ENCODE data around the gene NR2F2.

NR2F2 gene

GRCh38 chr15:96362011-96362754 lies 31.7 kb downstream of the NR2F2 start:
- Histone ChIP-seq H3K9me3 (replicated peaks; ENCODE audit: insufficient read depth, low read length) (no peaks in the 10 kb centered on the region), H3F3A (ENCODE audit: insufficient read depth, low read length) (no peaks in the 10 kb centered on the region), H3K4me3 (ENCODE audit: low read length) (no peak overlapping the region), H3K36me3 (replicated peaks; ENCODE audit: insufficient read depth, low read length) (no peaks in the 10 kb centered on the region), H2AFZ (ENCODE audit: low read length) (no peak overlapping the region), H4K20me1 (ENCODE audit: insufficient read depth, low read length) (no peaks in the 10 kb centered on the region), H3K27ac (ENCODE audit: low read length) (no peak overlapping the region), H3K9me2 (replicated peaks; ENCODE audit: insufficient read depth, low read length) (no peaks in the 10 kb centered on the region), H3K27me3 (replicated peaks; ENCODE audit: insufficient read depth, low read length) (peaks cover 33% of the 10 kb centered on the region), H3K9ac (ENCODE audit: low read length) (no peak overlapping the region), H3K4me1 (ENCODE audit: low read length) (no peaks in the 10 kb centered on the region), H3K79me2 (ENCODE audit: low read length) (no peaks in the 10 kb centered on the region), H3K4me2 (ENCODE audit: low read depth, low read length) (no peak overlapping the region)
- no peak for DNase-seq
- TF ChIP-seq EZH2phosphoT487 (IDR thresholded peaks at IDR 0.05; ENCODE audit: low read length) (no peak), EZH2 (optimal IDR thresholded peaks at IDR 0.05; ENCODE audit: low read depth, low read length) (no peak)
- TF ChIP-seq, protein P1, sequence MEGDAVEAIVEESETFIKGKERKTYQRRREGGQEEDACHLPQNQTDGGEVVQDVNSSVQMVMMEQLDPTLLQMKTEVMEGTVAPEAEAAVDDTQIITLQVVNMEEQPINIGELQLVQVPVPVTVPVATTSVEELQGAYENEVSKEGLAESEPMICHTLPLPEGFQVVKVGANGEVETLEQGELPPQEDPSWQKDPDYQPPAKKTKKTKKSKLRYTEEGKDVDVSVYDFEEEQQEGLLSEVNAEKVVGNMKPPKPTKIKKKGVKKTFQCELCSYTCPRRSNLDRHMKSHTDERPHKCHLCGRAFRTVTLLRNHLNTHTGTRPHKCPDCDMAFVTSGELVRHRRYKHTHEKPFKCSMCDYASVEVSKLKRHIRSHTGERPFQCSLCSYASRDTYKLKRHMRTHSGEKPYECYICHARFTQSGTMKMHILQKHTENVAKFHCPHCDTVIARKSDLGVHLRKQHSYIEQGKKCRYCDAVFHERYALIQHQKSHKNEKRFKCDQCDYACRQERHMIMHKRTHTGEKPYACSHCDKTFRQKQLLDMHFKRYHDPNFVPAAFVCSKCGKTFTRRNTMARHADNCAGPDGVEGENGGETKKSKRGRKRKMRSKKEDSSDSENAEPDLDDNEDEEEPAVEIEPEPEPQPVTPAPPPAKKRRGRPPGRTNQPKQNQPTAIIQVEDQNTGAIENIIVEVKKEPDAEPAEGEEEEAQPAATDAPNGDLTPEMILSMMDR (IDR thresholded peaks at IDR 0.05; ENCODE audit: low read length): no peak

GRCh38 chr15:96362755-96363651 lies 32.5 kb downstream of the NR2F2 start:
- Histone ChIP-seq H3K4me3 (ENCODE audit: low read length) (no peak overlapping the region), H4K20me1 (ENCODE audit: insufficient read depth, low read length) (no peaks in the 10 kb centered on the region), H3K4me1 (ENCODE audit: low read length) (no peaks in the 10 kb centered on the region), H3K79me2 (ENCODE audit: low read length) (no peaks in the 10 kb centered on the region), H3K9me3 (replicated peaks; ENCODE audit: insufficient read depth, low read length) (no peaks in the 10 kb centered on the region), H3K9me2 (replicated peaks; ENCODE audit: insufficient read depth, low read length) (no peaks in the 10 kb centered on the region), H3K36me3 (replicated peaks; ENCODE audit: insufficient read depth, low read length) (no peaks in the 10 kb centered on the region), H3F3A (ENCODE audit: insufficient read depth, low read length) (no peaks in the 10 kb centered on the region), H3K27me3 (replicated peaks; ENCODE audit: insufficient read depth, low read length) (peaks cover 27% of the 10 kb centered on the region), H2AFZ (ENCODE audit: low read length) (no peak overlapping the region), H3K4me2 (ENCODE audit: low read depth, low read length) (no peak overlapping the region), H3K27ac (ENCODE audit: low read length) (no peak overlapping the region), H3K9ac (ENCODE audit: low read length) (no peak overlapping the region)
- DNase-seq: no peak
- no peak for TF ChIP-seq EZH2phosphoT487 (IDR thresholded peaks at IDR 0.05; ENCODE audit: low read length)
- TF ChIP-seq, protein P1 (IDR thresholded peaks at IDR 0.05; ENCODE audit: low read length): no peak
- no peak for TF ChIP-seq EZH2 (optimal IDR thresholded peaks at IDR 0.05; ENCODE audit: low read depth, low read length)

DNA sequence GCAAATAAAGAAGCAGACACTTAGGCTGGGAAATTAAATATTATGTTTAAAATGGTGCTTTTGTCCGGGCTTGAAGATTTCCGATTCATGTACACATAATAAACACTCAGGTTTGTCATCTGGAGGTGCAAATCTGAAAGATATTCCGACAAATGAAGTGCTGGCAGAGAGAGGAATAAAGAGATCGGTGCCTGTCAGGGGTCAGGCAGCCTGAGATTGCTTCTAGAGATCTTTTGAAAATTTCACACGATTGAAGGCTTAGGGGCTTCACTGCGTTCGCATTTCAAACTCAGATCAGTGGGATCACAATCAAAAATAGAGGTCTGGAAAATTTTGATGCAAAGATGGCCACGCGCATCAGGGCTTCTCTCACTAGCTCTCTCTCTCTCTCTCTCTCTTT lies 33.2 kb downstream of the NR2F2 start:
- no peaks in the 10 kb centered on the region for H3K79me2 ChIP-seq (ENCODE audit: low read length)
- no peak overlapping the region for H3K4me3 ChIP-seq (ENCODE audit: low read length)
- H3K4me1 ChIP-seq (ENCODE audit: low read length): no peaks in the 10 kb centered on the region
- H3K27ac ChIP-seq (ENCODE audit: low read length): no peak overlapping the region
- no peaks in the 10 kb centered on the region for H3K9me2 ChIP-seq (replicated peaks; ENCODE audit: insufficient read depth, low read length)
- no peak for DNase-seq
- no peak overlapping the region for H3K4me2 ChIP-seq (ENCODE audit: low read depth, low read length)
- TF ChIP-seq EZH2 (optimal IDR thresholded peaks at IDR 0.05; ENCODE audit: low read depth, low read length) (no peak), EZH2phosphoT487 (IDR thresholded peaks at IDR 0.05; ENCODE audit: low read length) (no peak)
- TF ChIP-seq, protein P1 (IDR thresholded peaks at IDR 0.05; ENCODE audit: low read length): no peak
- no peaks in the 10 kb centered on the region for H3F3A ChIP-seq (ENCODE audit: insufficient read depth, low read length)
- H3K9me3 ChIP-seq (replicated peaks; ENCODE audit: insufficient read depth, low read length): no peaks in the 10 kb centered on the region
- H4K20me1 ChIP-seq (ENCODE audit: insufficient read depth, low read length): no peaks in the 10 kb centered on the region
- no peak overlapping the region for H2AFZ ChIP-seq (ENCODE audit: low read length)
- peaks cover 20% of the 10 kb centered on the region for H3K27me3 ChIP-seq (replicated peaks; ENCODE audit: insufficient read depth, low read length)
- H3K9ac ChIP-seq (ENCODE audit: low read length): no peak overlapping the region
- no peaks in the 10 kb centered on the region for H3K36me3 ChIP-seq (replicated peaks; ENCODE audit: insufficient read depth, low read length)

All from MM.1S (cell line).